NCI-H2196 treated with DMSO at 0.1 percent for 48 hours (cell line): Measurements from ENCODE around the gene CLTC.
"Not testable (repeated sequence)": the region's sequence is repeated elsewhere in the genome, so short reads cannot be mapped to it uniquely, and the experiment has no call there.

Experiments used
- DNase-seq: peaks from one replicate; lab custom pipeline; 2025; ENCODE audit not compliant: unreplicated experiment; lab: John Stamatoyannopoulos, UW

CLTC gene

DNA sequence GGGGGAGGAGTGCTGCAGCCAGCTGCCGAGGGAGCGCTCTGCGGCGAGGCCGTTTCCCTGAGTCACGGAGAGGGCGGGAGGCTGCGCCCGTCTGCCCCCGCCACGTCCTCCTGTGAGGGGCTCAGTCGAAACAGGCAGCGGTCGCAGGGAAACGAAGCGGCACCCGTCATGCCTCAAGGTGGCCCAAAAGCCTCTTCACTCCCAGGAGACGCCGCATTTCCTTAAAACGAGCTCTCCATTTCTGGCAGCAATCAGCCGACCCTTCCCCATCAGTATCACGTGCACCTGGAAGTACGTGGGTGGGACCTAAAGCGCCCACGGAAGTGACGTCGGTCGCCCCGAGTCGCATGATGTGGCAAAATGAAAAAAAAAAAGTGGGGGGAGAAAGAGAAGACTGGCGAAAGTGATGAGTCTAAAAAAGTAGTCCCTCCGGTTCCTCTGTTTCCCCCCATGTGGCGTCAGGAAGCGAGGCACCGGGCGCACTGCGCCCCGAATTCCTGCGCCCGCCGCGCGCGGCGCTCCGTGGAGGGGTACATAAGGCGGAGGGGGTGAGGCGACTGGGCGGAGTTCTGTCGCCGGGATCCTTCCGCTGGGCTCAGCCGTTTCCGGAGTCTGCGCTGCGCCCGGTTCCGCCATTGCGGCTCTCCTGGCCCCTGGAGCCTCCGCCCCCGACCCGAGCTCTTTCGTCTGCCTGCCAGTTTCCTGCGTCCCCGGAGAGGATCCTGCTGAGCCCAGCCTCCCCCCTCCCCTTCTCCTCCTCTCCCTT lies at the start of gene CLTC:
CLTC (plus strand) TSS at position 598 of the 766 bp plus-strand sequence. CDS start 237 bp downstream, outside the sequence.
- DNase-seq = peak; percentile 93

DNA sequence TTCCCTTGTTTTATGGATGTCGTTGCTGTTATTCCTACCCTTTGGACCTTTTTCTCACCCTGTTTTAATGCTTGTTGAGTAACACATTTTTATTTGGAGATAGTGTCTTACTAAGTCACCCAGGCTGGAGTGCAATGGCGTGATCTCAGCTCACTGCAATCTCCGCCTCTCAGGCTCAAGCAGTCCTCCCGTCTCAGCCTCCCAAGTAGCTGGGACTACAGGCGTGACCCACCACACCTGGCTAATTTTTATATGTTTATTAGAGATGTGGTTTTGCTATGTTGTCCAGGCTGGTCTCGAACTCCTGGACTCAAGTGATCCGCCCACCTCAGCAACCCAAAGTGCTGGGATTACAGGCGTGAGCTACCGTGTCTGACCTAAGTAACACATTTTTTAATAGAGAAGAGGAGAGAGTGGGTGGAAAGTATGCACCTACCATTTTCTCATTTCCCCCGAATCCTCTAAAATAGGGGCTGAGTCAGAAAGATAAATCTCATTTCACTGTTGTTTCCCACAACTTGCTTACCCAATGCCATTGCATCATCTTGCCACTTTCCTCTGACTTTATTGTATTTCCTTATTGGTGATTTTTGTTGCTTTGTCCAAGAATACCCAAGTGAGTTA lies 47.3 kb upstream of the CLTC start:
- DNase-seq = no peak

DNA sequence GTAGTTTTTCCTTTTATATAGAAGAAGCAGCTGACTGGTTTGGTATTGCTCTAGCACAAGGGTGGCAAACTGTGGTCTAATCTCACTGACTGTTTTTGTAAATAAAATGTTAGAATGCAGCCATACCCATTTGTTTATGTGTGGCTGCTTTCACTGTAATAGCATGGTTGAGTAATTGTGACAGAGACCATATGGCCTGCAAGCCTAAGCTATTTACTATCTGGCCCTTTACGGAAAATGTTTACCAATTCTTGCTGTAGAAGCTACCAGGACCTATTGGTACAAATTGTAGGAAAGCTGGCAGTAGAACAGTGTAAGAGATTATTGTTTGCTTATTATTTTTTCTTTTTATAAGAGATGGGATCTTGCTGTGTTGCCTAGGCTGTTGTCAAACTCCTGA lies 35.5 kb upstream of the CLTC start:
- not testable (repeated sequence) for DNase-seq

DNA sequence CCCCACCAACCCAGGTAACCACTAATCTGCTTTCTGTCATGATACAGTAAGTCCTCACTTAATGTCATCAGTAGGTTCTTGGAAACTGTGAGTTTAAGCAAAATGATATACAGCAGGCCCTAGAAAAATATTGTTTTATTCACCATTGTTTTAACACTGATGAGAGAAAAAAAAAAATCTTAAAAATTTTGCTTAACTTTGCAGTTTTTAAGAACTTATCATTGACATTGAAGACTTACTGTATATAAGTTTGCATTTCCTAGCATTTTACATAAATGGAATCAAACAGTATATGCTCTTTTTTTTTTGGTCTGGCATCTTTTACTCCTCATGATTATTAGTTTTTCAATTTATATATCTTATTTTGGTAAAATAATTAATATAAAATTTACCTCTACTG lies 19.5 kb upstream of the CLTC start:
- no peak for DNase-seq

DNA sequence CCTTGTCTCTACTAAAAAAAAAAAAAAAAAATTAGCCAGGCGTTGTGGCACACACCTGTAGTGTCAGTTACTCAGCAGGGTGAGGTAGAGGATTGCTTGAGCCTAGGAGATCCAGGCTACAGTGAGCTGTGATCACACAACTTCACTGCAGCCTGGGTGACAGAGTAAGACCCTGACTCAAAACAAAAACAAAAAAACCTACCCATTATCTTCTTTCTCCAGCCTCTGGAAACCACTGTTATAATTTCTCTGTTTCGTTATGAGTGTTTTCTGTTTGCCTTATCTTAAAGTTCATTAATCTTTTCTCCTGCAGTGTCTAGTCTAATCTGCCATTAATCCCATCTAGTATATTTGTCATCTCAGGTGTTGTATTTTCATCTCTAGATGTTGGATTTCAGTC lies 18.6 kb upstream of the CLTC start:
- DNase-seq = no peak

DNA sequence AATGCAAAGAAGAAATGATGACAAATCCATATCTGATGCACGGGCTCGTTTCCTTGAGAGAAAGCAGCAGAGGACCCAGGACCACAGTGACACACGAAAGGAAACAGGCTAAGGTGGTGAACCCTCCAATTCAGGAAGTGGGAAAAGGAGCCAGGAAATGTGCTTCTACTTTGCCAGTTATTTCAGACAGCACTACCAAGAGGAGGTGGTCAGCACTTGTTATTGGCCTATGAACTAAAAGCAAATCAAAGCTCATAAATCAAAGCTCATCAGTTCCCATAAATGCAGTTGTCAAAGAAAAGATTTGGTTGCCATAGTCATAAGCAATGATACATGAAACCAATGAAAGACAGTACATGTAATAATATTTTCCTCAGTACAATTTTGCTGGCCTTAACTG lies 12.6 kb upstream of the CLTC start:
- no peak for DNase-seq

DNA sequence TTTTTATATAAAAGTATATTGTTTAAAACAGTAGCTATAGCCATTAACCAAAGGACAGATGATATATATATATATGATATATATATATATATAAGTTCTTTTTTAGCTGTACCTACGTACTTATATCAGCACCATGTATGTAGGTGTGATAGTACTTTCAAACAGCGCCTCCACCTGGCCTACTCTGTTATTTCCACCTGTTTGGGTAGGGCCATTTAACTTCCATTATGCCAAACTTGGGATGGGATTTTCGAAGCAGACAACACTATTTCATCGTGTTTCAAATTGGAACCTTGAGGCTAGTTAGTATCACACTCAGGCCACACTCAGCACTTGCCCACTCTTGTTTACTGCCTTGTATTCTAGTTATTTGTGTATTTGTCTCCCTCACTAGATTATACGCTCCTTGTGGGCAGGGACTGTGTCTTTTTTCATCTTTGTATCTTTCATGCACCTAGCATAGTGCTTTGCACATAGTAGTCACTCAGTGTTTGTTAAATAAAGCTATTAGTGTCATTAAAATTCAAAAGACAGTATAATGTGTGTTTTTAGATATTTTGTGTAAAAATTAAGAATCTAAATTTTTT lies 11.8 kb upstream of the CLTC start:
- no peak for DNase-seq

DNA sequence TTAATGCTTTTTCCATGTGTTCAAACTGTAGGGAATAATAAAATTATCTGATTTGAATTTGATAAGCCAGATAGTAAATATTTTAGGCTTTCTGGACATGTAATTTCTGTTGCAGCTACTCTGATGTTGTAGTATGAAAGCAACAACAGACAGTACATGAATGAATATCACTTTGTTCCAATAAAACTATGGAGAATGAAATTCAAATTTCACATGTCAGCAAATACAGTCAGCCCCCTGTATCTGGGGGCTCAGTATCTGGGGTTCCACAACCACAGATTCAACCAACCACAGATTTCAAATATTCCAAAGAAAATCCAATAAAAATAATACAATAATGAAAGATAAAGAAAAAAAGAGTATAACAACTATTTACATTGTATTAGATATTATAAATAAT lies 8.2 kb upstream of the CLTC start:
- DNase-seq = no peak

DNA sequence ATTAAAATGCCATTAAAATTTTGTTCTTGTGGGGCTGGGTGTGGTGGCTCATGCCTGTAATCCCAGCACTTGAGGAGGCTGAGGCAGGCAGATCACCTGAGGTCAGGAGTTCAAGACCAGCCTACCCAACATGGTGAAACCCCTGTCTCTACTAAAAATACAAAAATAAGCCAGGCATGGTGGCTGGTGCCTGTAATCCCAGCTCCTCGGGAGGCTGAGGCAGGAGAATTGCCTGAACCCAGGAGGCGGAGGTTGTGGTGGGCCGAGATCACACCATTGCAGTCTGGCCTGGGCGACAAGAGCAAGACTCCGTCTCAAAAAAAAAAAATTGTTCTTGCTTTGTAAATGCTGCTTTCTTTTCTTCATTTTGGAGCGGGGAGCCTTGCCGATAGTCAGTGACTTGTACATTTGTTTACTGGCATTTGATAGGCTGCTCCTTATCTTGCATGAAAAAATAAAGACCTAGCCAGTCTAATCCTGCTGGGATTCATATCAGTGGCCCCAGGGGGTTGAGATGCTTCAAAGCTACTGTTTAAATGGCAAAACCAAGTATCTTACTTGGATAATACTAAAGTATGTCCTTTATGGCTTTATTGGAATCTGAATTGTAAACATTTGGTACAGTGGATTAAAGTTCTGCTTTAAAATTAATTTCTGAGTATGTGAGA lies 3.3 kb upstream of the CLTC start:
- DNase-seq = no peak

DNA sequence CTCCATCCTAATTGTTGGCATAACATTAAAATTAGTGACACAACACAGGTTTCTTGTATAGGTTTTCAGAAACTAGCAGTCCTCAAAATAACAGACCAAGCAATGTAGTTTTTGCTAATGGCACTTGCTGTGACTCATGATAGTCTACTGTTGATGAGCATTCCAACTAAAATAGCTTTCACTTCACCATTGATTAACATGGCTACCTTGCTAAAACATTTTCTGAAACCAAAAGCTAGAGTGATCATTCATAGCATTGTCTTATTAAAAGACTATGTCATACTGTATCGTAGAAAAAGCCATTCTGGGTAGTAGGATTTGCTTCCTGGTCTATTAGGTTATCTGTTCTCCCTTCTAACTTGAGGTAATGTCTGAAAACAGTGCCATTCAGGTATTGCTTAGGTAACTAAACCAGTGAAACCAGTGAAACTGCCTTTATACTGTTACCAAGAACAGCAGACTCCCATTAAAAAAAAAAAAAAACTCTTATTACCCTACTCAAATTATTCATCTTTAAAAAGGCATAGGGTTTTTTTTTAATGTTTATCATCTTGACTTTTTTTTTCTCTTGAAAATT lies 2.5 kb upstream of the CLTC start:
- DNase-seq = no peak

DNA sequence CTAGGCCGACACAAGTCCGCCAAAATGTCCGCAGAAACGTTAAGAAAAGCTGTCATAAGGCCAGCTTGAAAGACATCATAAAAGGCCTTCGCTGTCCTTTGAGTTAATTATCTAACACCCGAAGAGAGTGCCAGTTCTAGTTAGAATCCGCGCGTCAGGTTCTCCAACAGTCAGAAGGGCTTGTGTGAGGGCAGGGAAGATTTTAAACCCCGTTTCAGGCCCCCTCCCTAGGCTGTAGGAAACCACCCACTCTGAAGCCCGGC lies 729 bp upstream of the CLTC start:
- no peak for DNase-seq

DNA sequence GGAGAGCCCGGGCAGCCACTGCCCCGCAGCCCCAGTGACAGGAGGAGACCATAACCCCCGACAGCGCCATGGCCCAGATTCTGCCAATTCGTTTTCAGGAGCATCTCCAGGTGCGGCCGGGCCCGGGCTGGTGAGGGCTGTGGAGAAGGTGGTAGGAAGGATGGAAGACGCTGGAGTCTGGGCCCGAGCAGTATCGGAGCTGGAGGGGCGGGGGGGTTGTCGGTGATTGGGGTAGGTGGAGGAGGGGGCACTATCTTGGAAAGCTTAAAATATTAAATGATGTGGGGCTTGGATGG lies 317 bp downstream of the CLTC start:
- no peak for DNase-seq

DNA sequence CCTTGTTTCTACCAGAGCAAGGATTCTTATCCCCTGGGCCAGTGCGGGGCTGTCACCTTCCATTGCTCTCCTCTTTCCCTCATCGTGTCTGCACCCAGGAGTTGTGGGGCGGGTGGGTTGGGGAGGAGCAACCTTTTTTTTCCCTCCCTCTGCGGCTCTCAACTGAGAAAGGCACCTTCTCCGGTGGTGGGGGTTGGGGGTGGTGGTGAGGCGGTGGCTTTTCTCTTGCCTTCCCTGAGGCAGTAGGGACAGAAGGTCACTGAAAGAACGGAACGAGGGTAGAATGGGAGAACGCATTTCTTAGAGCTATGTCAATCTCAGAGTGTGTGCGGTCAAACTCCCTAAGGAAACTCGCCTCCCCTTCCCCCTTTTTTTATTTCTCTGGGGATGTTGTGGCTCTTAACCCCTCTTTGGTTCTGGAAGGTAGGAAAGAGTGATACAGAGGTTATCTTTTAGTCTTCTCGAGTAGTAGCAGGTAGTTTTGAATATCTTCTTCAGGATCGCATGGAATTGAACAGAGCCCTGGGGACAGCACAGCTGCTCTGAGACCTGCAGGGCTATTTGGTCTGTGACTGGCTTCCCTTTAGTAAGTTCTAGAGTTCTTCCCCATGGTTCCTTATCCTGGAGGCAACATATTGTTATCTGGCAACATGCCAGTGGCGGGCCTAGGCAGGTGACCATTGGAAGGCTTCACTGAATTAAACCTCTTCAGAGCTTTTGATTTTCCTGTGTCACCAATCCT lies 994 bp downstream of the CLTC start:
- peak; percentile 36 for DNase-seq

DNA sequence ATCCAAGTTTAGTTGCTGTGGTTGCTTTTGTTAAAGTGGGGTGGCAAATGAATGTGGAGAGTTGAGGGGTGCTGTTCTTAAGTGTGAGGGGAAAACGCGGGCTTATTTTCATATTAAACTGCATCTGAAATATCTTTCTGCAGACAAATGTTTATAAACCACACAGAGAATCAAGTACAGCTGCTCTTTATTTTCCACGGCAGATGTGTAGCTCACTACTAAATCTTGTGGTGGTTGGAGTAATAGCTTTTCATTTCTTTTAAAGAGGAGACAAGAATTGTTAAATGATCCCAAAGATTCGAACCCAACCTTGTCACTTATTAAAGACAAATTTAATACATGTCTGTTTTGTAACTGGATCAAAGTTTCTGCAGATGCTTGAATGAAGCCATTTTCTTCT lies 2.1 kb downstream of the CLTC start:
- DNase-seq = no peak

DNA sequence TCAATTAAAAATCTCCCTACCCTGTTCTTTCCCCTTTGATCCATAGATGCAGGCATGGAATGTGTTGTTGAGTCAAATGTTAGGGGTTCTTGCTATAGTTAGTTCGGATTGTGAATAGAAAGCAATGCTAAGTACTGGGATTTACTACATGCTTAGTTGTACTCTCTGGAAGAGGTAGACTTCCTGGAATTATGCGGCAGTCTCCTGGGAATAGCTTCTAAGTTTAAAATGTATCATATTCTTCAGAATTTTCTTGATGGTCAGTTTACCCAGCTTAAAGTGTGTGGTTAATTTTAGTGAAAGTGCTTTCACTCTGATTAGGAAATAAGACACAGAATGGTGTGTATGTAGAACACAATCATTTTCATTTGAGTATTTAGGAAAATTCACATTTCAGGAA lies 3.5 kb downstream of the CLTC start:
- no peak for DNase-seq

DNA sequence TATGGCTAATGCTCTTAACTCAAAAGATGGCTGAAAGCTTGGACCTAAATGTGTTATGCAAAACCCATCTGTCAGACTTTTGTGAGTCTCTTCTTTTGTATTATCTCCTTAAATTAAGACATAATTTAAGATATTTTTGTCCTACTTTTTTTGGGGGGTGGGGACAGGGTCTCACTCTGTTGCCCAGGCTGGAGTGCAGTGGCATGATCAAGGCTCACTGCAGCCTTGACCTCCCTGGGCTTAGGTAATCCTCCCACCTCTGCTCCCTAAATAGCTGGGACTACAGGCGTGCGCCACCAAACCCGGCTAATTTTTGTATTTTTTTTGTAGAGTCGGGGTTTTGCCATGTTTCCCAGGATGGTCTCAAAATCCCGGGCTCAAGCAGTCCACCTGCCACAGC lies 7.1 kb downstream of the CLTC start:
- no peak for DNase-seq

DNA sequence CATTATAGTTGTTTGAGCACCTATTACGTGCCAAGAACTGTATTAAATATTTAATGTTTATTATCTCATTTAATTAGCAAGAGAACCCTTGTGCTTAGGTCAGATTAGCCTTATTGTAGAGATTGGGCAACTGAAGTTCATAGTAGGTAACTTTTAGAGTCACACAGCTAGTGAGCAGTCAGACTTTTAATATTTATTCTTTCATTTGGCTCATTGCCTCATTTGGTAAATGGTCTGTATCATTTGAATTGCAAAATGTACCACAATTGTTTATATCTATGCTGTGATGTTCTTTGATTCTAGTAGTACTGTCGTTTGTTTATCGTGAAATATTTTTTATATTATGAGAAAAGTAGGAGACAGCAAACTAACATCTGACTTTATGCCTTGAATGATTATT lies 7.6 kb downstream of the CLTC start:
- DNase-seq = no peak

DNA sequence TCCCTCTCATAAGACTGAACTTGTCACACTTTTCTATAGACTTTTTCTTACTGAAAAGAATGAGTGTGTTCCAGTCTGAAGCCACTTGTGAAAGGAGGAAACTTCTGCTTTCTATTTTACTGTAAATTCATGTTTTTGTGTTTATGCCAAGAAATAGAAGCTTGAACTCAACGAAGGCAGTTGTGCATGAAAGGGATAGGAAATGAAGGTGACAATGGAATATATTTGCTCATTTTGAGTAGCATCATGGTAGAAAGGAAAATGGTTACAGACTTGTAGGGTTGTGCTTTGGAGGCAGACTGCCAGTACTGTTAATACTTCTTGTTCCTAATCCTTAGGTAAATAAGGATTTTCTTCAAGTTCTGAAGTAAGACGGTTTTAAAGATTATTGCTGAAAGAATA lies 8.1 kb downstream of the CLTC start:
- no peak for DNase-seq

DNA sequence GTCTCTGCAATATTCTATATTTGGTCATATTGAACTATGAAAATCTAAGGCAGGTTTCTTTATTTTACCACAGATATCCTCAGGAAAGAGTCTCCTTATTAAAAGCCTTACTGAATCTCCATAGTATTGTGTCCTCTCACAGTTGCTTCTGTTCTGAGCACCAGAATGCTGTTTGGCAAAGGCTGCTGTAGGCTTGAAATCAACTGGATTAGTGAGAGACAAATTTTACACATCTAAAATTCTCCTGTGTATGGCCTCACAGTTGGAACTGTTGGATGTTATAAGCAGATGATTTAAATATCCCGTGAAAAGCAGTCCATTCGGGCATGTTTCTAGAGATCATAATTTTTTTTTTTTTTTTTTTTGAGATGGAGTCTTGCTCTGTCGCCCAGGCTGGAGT lies 9.5 kb downstream of the CLTC start:
- DNase-seq = no peak

DNA sequence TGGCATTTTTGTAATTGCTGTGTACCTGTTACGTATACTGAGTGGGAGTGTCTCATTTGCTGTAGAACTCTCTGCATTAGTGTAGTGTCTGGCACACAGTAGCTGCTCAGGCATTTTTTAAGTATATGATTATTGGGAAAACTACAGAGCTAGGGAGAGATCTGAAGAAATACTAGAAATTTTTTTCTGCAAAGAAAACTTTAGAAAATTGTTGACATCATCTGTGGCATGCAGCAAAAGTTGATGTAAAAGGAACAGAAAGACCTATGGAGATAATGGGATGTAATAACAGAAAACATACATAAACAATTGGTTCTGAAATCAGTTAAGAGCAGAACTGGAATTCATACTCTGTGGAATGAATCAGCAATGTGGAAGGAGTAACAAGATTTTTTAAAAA lies 11.6 kb downstream of the CLTC start:
- DNase-seq = no peak

DNA sequence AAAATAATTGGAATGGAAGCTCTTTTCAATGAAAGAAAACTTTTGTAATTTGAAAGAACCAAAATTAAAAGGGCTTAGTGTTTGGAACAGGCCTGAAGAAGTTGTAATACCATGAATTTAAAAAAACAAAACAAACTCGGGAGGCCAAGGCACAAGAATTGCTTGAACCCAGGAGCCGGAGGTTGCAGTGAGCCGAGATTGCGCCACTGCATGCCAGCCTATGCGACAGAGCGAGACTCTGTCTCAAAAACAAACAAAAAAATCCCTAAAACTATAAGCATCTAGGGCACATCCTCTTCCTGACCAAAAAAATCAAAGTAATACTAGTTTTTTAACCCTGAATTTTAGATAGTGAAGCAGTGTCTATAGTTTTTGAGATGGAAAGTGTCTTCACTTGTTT lies 12.7 kb downstream of the CLTC start:
- no peak for DNase-seq
